K562 (cell line): ENCODE measurements around the gene IRX6. TPM values are rescaled to one million over a fixed set of nuclear protein-coding genes. Genes with fewer than 3 reads are reported as not detected.

ENCODE experiments used
- ATAC-seq: fragments of 200-7000 bp; cut with Tn5 transposase; 3 replicates; pipeline ENCODE4 v1.9.1; 2020; ENCODE audit warnings: moderate library complexity
- BruUV-seq: library from RNA; stranded (reverse); fragments of 400-500 nt; replicated peaks from 2 replicates; lab custom pipeline; 2021; lab: Mats Ljungman, UMichigan
- CTCF ChIA-PET: fragments of 300-600 bp; formaldehyde crosslinking; extraction: SDS; loops from one replicate; lab custom pipeline; 2021; ENCODE audit warnings: low intra/inter-chr PET ratio; lab: Yijun Ruan, JAX
- POLR2A ChIA-PET: fragments of 300-600, 350-650 bp; sonication (Branson Sonifier 250); formaldehyde crosslinking; extraction: SDS; loops from one replicate; lab custom pipeline; 2021; ENCODE audit warnings: antibody characterized with exemption, inconsistent platforms; lab: Yijun Ruan, JAX
- DNase-seq, 4 experiments: peaks; one replicate each; pipeline versions ENCODE4 v3.0.0 to v3.0.0-alpha.2; 2011 to 2018; ENCODE audit warnings: low spot score in 3 of 4, mixed read lengths in 3 of 4; ENCODE audit errors: extremely low read depth in 1 of 4
- FAIRE-seq: peaks from 2 replicates; lab custom pipeline; 2011; peaks lifted over from hg19 to GRCh38; lab: Jason Lieb, UNC
- H2AFZ ChIP-seq: 2 replicates; pipeline ENCODE4 v1.6.0; 2011; ENCODE audit warnings: low read depth, low read length, control low read depth, inconsistent platforms
- H3K27ac ChIP-seq: fragments of 200-600 bp; 3 replicates; pipeline ENCODE4 v1.8.0; 2011; ENCODE audit warnings: low read depth, mild to moderate bottlenecking, control low read depth, inconsistent platforms, low read length, moderate library complexity, mixed read lengths; ENCODE audit errors: extremely low read depth
- H3K27me3 ChIP-seq, 2 experiments: fragments of 300-600 bp in 1 of 2; 2 replicates in 1 of 2; 3 replicates in 1 of 2; pipeline versions ENCODE4 v1.6.0 to v1.8.0; 2011; ENCODE audit warnings: inconsistent platforms in 2 of 2, low read length in 2 of 2, mild to moderate bottlenecking in 1 of 2, mixed read lengths in 1 of 2, moderate library complexity in 1 of 2; ENCODE audit not compliant: control insufficient read depth in 2 of 2, insufficient read depth in 2 of 2
- H3K36me3 ChIP-seq: fragments of 300-600 bp; 3 replicates; pipeline ENCODE4 v1.8.0; 2011; ENCODE audit warnings: mild to moderate bottlenecking, low read length, inconsistent platforms; ENCODE audit not compliant: control insufficient read depth, insufficient read depth
- H3K4me1 ChIP-seq, 2 experiments: fragments of 200-600 bp in 1 of 2; replicated peaks in 1 of 2; 2 replicates in 1 of 2; 3 replicates in 1 of 2; pipeline versions ENCODE4 v1.5.1 to v1.8.0; 2011; ENCODE audit warnings: inconsistent platforms in 2 of 2, low read length in 2 of 2, mild to moderate bottlenecking in 1 of 2, mixed read lengths in 1 of 2, moderate library complexity in 1 of 2; ENCODE audit not compliant: control insufficient read depth in 2 of 2, insufficient read depth in 2 of 2
- H3K4me2 ChIP-seq: 2 replicates; pipeline ENCODE4 v1.6.1; 2011; ENCODE audit warnings: low read length, control low read depth, inconsistent platforms, mixed read lengths; ENCODE audit not compliant: insufficient read depth
- H3K4me3 ChIP-seq: fragments of 200-600 bp; sonication (generic), shearing (Covaris generic); 2 replicates; pipeline ENCODE4 v1.5.1; 2016; ENCODE audit warnings: control low read depth, inconsistent platforms
- H3K79me2 ChIP-seq: fragments of 200-600 bp; 3 replicates; pipeline ENCODE4 v1.8.0; 2011; ENCODE audit warnings: low read length, inconsistent platforms; ENCODE audit not compliant: control insufficient read depth, insufficient read depth
- H3K9ac ChIP-seq, 2 experiments: 2 replicates each; pipeline versions ENCODE4 v1.6.0 to v1.6.1; 2011; ENCODE audit warnings: low read depth in 2 of 2, low read length in 2 of 2, control low read depth in 1 of 2, inconsistent platforms in 1 of 2, mild to moderate bottlenecking in 1 of 2, mixed read lengths in 1 of 2; ENCODE audit not compliant: insufficient read depth in 1 of 2
- H3K9me1 ChIP-seq: one replicate; pipeline ENCODE4 v1.6.0; 2011; ENCODE audit warnings: inconsistent platforms, mild to moderate bottlenecking, low read length, moderate library complexity; ENCODE audit not compliant: control insufficient read depth, insufficient read depth
- H3K9me3 ChIP-seq: replicated peaks from 2 replicates; pipeline ENCODE4 v1.5.1; 2011; ENCODE audit warnings: low read depth, low read length, inconsistent platforms; ENCODE audit not compliant: control insufficient read depth, insufficient read depth
- H4K20me1 ChIP-seq: replicated peaks from 2 replicates; pipeline ENCODE4 v1.6.1; 2011; ENCODE audit warnings: low read length, inconsistent platforms, mixed read lengths; ENCODE audit not compliant: control insufficient read depth, insufficient read depth
- MCM5 ChIP-seq: fragments of 450-650 bp; IDR thresholded peaks from 2 replicates; pipeline ENCODE4 v1.6.1; 2016; ENCODE audit warnings: low read depth
- NKRF ChIP-seq: fragments of 450-650 bp; IDR thresholded peaks from 2 replicates; pipeline ENCODE4 v1.6.1; 2016; ENCODE audit warnings: borderline replicate concordance
- NR4A1 ChIP-seq, 2 experiments: fragments of 250-450 bp in 1 of 2; fragments of 450-650 bp in 1 of 2; sonication (Bioruptor Pico) in 1 of 2; IDR thresholded peaks; 2 replicates each; pipeline versions ENCODE4 v1.4.0 to v1.6.1; 2016 to 2020; ENCODE audit warnings: mild to moderate bottlenecking in 2 of 2, missing compliant biosample characterization in 1 of 2, missing genetic modification characterization in 1 of 2, moderate library complexity in 1 of 2
- in situ Hi-C: fragments of 300-500 bp; cut with MboI; formaldehyde crosslinking; loops from 4 replicates; pipeline ENCODE4 v1.15.0; 2018; ENCODE audit warnings: inconsistent platforms, mixed read lengths
- intact Hi-C: fragments of 100-400 bp; cut with micrococcal nuclease; formaldehyde crosslinking; loops from 2 replicates; pipeline ENCODE4 v1.14.2; 2022
- polyA plus RNA-seq, 8 experiments: library from polyadenylated mRNA; depleted of rRNA in 4 of 8; stranded (reverse) in 5 of 8; unstranded in 3 of 8; fragments of >200 nt; fragmentation: Nextera tagmentation in 2 of 8; fragmentation: Illumina TruSeq in 1 of 8; extraction: Ambion mirVana in 2 of 8; extraction: Trizol in 1 of 8; gene quantifications; 2 replicates each; pipeline versions ENCODE4 v1.2.1 to v1.2.3, GENCODE V29; 2011 to 2014; ENCODE audit warnings: inconsistent platforms in 1 of 8, missing spikeins in 1 of 8
- total RNA-seq, 7 experiments: library from RNA; depleted of rRNA in 6 of 7; stranded (reverse); fragments of >200 nt in 6 of 7; fragmentation: Illumina TruSeq in 2 of 7; extraction: Trizol in 2 of 7; gene quantifications; 2 replicates each; pipeline versions ENCODE4 v1.2.1 to v1.2.3, GENCODE V29; 2011 to 2021; ENCODE audit warnings: low replicate concordance in 1 of 7

IRX6 gene
- total and polyA plus RNA-seq, 9 of the 15 experiments (the other 6 are each of a cell fraction or from before 2014, with no cell fraction given): 0.07 to 0.29 (median 0.14) TPM; not detected in 4

- no peak for TF ChIP-seq NR4A1 (CRISPR knock-in tag; IDR thresholded peaks at IDR 0.05)
- TF ChIP-seq NR4A1 (tag; IDR thresholded peaks at IDR 0.05): no peak
- no peak for TF ChIP-seq NKRF
- TF ChIP-seq, all 486 proteins: peak for 0
Observed at GRCh38 chr16:55349867-55350266, 25.9 kb downstream of the IRX6 start (continued).

GRCh38 chr16:55350984-55351383 is 27.0 kb downstream of the IRX6 start:
- intact Hi-C loops (no loop called here), in situ Hi-C loops (no loop called here)

More at GRCh38 chr16:55350984-55351383, 27.0 kb downstream of the IRX6 start:
- no peaks in the 10 kb centered on the region for H3K9me1 ChIP-seq
- POLR2A ChIA-PET: no interaction called here
- ATAC-seq (no peak), DNase-seq (no peak), FAIRE-seq (no peak)
- no peak for TF ChIP-seq MCM5
- H3K27ac ChIP-seq: no peak overlapping the region
- H3K27me3 ChIP-seq: no peaks in the 10 kb centered on the region
- no peaks in the 10 kb centered on the region for H3K4me1 ChIP-seq
- no peak overlapping the region for H2AFZ ChIP-seq
- H3K36me3 ChIP-seq: no peaks in the 10 kb centered on the region
- no peaks in the 10 kb centered on the region for H3K9me3 ChIP-seq
- no peak overlapping the region for H3K4me2 ChIP-seq
- no peak overlapping the region for H3K4me3 ChIP-seq
- no peak overlapping the region for H3K9ac ChIP-seq
- H4K20me1 ChIP-seq: no peaks in the 10 kb centered on the region
- no TSS peak for BruUV-seq
- CTCF ChIA-PET: no interaction called here
- no peaks in the 10 kb centered on the region for H3K79me2 ChIP-seq
